GM11168 (cell line): ENCODE data around the gene ZNF311.

Experiments
- in situ Hi-C: fragments of 300-500 bp; cut with MboI; formaldehyde crosslinking; loops from one replicate; pipeline ENCODE4 v1.12.0; 2022; ENCODE audit warnings: low sequenced_read_pairs; ENCODE audit not compliant: unreplicated experiment

The ZNF311 gene

DNA sequence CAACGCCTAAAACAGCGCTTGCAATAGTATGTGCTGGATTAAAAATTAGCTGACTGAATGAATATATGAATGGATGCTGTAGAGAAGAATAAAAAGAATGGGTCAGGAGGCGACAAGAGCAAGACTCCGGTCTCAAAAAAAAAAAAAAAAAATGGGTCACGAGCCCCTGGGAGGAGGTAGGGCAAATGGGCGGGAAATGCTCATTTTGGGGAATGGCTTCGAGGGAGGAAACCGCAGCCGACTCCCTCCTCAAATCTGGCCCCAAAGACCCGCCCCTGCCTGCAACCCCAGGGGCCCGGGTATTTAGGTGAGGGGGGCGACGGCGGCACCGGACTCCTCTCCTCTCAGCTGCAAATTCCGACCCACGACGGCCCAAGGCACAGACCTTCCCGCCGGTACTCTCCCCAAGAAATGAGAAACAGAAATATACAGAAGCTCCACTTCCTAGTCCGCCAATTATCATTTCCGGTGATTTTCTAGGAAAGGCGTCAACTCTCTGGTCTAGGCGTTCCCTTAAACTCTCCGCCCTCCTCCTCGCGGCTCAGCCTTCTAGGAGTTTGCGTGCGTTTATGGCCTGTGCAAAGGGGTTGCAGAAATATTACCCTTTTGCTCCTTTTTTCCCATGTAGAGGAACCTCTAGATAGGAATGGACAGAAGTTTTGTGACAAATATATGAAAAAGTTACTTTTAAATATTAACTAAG, at the start of gene ZNF311:
Gene ZNF311, minus strand, starts transcription at position 133 of the 703 bp plus-strand sequence. CDS start 1,361 bp downstream, outside the sequence.
- in situ Hi-C loops = no loop called here

DNA sequence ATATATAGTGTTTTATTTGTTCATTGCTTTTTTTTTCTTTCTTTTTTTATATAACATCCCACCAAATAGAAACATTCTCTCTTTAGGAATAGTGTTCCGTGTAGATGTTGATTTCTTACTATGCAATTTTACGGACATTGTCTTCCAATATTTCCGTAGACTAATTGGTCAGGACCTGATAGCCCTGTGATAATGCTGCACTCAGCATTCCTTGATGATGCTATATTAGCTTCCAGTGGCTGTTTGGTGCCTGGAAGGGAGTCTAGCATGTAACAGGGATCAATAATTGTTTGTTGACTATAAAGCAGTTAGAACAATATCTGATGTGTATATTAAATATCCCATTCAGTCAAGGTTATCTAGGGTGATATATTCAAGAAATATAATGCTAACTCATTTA, 46.6 kb upstream of the ZNF311 start:
- in situ Hi-C loops = no loop called here

GRCh38 chr6:29045075-29045474, 40.0 kb upstream of the ZNF311 start, which contains the start of gene OR2W1:
Gene OR2W1, minus strand, starts transcription at chr6:29045175. Its CDS starts 0 bp downstream, at chr6:29045175.
- in situ Hi-C loops = no loop called here

- in situ Hi-C loops = no loop called here
These were observed 30.8 kb upstream of the ZNF311 start for GRCh38 chr6:29035951-29036350.

DNA sequence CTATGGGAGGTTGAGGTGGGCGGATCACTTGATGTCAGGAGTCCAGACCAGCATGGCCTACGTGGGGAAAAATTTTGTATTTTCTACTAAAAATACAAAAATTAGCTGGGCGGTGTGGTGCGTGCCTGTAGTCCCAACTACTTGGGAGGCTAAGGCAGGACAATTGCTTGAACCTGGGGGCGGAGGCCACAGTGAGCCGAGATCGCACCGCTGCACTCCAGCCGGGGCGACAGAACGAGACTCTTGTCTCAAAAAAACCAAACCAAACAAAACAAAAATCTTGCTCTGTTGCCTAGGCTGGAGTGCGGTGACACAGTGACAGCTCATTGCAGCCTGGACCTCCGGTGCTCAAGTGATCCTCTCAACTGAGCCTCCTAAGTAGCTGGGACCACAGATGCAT, 23.7 kb upstream of the ZNF311 start:
- in situ Hi-C loops = no loop called here

DNA sequence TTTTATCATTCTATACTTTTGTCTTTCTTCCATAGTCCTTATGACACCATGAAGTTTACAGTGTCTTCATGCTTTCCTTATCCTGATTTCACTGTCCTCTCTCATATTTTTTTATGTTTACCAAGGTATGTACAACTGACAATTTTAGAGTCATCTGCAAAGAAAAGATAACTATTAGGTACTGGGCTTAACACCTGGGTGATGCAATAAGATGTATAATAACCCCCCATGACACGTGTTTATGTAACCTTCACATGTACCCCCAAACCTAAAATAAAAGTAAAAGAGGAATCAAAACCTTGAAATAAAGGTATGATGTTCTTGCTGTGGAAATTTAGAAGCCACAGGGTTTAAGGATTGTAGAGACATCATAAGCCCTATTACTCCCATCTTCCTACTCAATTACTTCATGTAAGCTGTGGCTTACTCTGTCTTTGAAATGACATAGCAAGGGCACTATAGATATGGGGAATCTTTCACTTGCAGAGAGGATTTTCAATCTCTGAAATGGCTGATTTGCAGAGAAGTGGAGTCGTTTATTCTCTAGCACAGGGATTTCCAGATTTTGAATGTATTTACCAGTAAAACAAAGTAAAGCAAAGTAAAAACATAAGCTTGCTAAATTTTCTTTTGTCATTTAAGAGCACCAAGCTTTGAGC, 20.9 kb upstream of the ZNF311 start:
- in situ Hi-C loops = no loop called here

DNA sequence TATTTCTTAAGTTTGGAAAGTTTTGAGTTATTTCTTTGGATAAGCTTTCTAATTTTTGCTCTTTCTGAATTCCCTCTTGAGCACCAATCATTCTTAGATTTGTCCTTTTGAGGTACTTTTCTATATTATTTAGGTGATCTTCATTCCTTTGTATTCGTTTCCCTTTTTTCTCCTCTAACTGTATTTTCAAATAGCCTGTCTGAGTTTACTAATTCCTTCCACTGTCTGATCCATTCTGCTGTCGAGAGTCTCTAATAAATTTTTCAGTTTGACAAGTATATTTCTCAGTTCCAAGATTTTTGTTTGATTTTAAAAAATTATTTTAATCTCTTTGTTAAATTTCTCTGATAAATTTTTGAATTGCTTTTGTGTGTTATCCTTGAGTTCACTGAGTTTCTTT, 16.3 kb upstream of the ZNF311 start:
- in situ Hi-C loops = no loop called here

DNA sequence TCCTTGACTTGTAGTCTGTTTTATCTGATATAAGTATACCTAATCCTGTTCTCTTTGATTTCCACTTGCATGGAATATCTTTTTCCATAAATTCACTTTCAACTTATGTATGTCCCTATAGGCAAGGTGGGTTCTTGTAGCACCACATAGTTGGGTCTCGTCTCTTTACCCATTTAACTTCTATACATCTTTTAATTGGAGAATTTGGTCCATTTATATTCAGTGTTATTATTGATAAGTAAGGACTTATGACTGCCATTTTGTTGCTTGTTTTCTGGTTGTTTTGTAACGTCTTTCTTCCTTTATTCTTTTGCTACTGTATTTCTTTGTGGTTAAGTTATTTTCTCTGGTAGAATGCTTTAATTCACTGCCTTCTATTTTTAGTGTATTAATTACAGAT, 14.5 kb upstream of the ZNF311 start:
- in situ Hi-C loops = loop anchor here (10.0 kb wide), 2 partner anchors 155 to 345 kb away; no protein-coding TSS in a partner anchor

DNA sequence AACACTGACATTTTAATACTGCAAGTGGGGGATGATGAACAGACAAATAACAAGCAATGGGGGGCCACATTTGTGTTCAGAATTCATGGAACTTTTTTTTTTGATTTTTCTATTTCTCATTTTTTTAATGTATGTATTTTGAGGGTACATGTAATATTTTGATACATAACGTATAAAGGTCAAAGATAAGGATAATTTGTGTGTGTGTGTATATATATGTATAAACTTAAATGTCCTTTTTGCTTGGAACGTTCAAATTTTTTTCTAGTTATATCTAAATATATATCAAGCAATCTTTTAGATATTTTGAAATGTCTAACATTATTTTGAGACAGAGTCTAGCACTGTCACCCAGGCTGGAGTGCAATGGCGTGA, 12.3 kb upstream of the ZNF311 start:
- in situ Hi-C loops = loop anchor here (10.0 kb wide), 2 partner anchors 153 to 343 kb away; no protein-coding TSS in a partner anchor

- in situ Hi-C loops = loop anchor here (10.0 kb wide), 2 partner anchors 152 to 342 kb away; no protein-coding TSS in a partner anchor
These were observed 11.7 kb upstream of the ZNF311 start for GRCh38 chr6:29016559-29017427.

DNA sequence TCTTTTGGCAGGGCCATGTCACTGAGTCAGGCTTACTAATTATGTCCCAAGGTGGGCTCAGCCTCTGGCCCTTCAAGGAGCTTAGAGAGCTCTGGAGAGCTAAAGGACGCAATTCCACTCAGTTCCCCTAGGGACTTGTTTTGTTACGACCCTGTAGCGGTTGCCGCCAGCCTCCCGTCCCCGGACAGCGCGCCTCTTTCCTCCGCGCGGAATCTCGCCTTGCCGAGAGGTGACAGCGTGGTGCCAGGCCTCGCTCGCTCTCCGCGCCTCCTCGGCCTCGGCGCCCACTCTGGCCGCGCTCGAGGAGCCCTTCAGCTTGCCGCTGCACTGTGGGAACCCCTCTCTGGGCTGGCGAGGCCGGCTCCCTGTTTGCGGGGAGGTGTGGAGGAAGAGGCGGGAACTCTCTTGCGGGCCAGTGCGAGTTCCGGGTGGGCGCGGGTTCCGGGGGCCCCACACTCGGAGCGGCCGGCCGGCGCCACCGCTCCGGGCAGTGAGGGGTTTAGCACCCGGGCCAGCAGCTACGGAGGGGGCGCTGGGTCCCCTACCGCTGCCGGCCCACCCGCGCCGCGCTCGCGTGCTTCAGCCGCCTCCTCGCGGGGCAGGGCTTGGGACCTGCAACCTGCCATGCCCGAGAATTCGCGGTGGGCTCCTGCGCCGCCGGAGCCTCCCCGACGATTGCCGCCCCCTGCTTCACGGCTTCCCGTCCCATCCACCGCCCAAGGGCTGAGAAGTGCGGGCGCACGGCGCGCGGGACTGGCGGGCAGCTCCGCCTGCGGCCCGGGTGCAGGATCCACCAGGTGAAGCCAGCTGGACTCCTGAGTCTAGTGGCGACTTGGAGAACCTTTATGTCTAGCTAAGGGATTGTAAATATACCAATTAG, 9.9 kb upstream of the ZNF311 start:
- in situ Hi-C loops = loop anchor here (10.0 kb wide), 2 partner anchors 150 to 340 kb away; no protein-coding TSS in a partner anchor

- in situ Hi-C loops = loop anchor here (10.0 kb wide), 2 partner anchors 147 to 337 kb away; no protein-coding TSS in a partner anchor
These were observed 6.2 kb upstream of the ZNF311 start for GRCh38 chr6:29011276-29011734.

DNA sequence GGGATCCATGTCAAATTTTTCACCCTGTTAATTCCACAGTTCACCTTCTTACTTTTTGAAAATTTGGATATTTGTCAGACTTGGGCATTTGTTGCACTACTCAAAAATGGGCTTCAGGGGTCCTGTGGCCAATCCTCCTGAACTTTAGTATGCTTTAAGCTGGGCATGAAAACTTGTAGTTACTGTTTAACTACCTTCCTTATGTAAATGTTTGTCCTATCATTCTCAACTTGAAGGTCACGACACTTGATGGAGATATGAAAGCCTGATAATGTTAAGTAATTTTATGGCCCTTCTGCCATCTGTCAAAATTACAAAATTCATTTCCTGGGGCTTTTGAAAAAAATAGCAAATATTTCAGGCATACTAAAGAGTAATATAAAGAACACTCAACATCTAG, 4.2 kb upstream of the ZNF311 start:
- in situ Hi-C loops = no loop called here

GRCh38 chr6:29008089-29008488, 3.0 kb upstream of the ZNF311 start:
- in situ Hi-C loops = no loop called here

DNA sequence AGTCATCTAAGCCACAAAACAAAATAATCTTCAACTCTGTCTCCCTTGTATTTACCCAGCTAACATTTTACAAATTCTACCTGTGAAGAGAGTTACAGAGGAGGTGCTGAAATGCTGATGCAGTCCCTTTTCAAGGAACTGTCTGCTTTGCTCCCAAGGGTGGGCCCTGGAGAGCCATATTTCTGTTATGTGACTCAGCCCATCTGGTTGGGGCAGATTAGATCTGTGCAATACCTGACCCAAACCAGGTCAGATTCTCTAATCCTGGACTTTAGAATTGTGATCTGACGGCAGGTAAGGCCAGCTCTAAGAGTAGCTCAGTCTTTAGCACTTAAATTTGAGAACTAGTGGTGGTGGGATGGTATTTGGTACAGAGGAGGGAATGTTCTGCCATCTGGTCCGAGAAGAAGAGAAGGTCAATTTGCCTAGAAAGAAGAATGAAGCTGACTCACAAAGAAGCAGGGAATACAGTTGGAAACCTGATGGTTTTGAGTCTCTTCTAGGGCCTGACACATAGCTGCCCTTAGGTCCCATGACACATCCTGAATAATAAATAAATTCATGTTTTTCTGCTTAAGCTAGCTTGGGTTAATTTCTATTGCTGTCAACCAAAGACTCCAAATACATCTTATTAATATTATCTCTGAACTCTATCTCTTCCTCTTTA, 8.1 kb downstream of the ZNF311 start:
- in situ Hi-C loops = no loop called here

- in situ Hi-C loops = no loop called here
These were observed 9.9 kb downstream of the ZNF311 start for GRCh38 chr6:28995093-28995650.

GRCh38 chr6:28988536-28989311, 16.4 kb downstream of the ZNF311 start:
- in situ Hi-C loops = no loop called here
